GM18505 (cell line): ENCODE measurements around the gene ATP2A2.
"Not testable (repeated sequence)": the region's sequence is repeated elsewhere in the genome, so short reads cannot be mapped to it uniquely, and the experiment has no call there.

Experiments
- ATAC-seq: cut with Tn5 transposase; IDR thresholded peaks from one replicate; pipeline ENCODE4 v1.9.1; 2021; ENCODE audit not compliant: unreplicated experiment
- POLR2A ChIP-seq: IDR thresholded peaks from 4 replicates; pipeline ENCODE4 v1.6.1; 2011; ENCODE audit warnings: borderline replicate concordance; ENCODE audit not compliant: insufficient read depth, insufficient read length; ENCODE audit errors: extremely low read depth

ATP2A2 gene

DNA sequence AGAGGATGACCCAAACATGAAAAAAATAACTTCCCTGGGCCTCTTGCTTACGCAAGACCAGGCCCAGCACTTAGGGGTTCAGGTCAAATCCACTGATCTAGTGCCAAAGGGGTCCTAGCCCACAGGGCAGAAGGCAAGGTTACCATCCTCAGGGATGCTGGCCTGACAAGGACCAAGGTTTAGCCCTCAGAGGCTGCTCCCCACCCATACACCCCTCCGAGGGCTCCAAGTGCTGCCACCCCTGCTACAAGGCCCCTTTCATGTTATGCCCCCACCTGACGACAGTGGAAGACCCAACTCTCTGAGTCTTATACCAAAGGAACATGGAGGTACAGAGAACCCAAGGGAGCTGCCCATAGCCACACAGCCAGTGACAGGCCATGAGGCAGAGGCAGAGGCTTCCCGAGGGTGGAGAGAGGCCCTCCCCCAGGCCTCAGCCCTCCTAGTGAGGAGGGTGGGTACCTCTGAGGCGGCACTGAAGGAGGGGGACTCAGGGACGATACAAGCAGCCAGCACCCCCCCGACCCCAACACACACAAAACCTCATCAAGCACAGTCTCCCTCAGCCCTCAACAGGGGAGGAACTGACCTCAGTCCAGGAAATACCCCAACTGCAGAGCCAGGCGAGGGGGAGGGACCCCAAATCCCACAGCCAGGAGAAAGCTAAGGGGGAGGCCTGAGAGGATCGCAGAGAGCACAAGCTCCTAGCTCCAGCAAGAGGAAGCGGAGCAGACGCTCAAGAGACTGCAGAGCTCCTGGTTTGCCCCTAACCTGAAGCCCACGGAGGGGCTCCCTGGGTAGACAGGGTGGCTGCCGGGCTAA, 85.5 kb downstream of the ATP2A2 start:
- no peak for TF ChIP-seq POLR2A
- ATAC-seq: no peak

DNA sequence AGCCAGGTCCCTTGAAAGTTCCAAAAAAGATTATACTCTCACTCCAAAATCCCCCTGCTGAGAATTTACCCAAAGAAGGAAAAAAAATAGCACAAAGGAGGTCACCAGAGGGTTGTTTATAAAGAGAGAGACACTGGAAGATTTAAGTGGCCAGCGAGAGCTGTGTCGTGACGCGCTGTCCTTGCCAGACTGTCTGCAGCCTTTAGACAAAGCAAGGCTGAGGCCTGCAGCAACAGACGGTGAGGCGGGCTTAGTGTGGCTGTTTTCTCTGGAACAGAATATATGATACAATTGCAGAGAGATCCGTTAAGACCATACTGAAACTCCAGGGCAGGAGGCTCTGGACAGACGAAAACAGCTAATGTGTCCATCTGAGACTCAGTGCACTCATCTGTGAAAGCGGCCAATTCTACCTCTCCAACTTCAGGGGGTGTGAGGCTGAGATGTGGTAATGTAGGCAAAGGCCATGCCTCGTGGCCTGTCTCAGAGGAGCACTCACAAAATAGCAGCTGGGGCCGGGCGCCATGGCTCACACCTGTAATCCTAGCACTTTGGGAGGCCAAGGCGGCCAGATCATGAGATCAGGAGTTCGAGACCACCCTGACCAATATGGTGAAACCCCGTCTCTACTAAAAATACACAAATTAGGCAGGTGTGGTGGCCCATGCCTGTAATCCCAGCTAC, 86.3 kb downstream of the ATP2A2 start:
- no peak for ATAC-seq
- no peak for TF ChIP-seq POLR2A

DNA sequence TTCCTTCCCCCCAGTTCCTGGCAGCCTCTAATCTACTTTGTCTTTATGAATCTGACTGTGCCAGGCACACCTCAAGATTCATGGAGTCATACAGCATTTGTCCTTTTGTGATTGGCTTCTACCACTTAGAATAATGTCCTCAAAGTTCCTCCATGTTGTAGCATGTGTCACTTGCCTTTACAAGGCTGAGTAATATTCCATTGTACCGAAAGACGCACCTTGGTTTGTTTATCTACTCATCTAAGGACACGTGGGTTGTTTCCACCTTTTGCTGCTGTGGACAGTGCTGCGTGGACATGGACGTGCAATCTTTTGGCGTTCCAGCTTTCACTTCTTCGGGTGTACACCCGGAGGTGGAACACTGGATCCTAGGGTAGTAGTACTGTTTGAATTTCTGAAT, 88.9 kb downstream of the ATP2A2 start:
- no peak for TF ChIP-seq POLR2A
- no peak for ATAC-seq

DNA sequence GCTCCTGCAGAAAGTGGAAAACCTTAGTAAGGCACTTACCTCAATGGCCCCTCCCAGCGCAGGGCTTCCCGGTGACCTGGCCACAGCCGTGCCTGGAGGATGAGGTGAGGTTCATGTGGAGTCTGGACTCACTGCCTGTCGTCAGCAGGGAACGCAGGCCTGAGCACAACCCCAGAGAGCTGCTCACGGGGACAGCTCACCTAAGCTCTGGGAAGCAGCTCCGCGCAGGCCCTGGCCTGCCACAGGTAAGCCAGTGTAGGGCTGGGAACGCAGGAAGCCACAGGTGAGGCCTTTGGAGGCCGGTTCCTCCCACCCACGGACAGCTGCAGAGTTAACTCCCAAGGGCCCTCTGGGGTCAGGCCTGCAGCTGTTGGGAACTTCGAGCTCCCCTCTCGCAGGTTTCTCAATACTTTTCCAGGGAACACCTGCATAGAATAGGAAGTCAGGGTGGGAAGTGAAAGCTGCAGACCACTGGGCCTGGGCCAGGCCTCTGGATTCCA, 89.7 kb downstream of the ATP2A2 start:
- ATAC-seq: no peak
- TF ChIP-seq POLR2A: no peak

DNA sequence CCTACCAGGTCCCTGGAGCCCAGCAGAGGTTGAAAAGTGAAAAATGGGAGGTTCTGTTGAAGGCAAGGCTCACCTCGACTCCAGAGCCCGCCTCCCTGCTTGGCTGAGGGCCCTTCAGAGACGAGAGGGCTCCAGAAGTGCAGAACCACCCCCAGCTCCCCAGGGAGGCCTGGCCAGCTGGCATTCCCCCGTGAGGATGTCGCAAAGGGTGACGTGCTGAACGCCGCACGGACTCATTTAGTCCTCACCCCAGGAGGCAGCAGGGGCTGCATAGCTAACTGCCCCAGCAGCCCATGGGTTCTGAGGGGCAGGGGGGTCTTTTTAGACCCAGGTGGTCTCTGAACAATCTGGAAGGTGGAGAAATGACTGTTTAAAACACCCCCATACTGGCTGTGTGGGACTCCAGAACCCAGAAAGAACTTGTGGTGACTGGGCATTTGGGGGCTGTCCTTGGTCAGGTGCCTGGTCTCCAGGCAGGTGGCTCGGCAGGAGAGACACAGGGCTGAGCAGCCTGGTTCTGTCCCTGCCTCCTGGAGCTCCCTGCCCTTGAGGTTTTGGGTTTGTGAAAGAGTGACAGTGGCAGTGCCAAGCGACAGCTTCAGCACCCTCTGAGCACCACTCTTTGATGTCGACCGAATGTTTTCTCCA, 90.5 kb downstream of the ATP2A2 start:
- TF ChIP-seq POLR2A: no peak
- ATAC-seq: no peak

DNA sequence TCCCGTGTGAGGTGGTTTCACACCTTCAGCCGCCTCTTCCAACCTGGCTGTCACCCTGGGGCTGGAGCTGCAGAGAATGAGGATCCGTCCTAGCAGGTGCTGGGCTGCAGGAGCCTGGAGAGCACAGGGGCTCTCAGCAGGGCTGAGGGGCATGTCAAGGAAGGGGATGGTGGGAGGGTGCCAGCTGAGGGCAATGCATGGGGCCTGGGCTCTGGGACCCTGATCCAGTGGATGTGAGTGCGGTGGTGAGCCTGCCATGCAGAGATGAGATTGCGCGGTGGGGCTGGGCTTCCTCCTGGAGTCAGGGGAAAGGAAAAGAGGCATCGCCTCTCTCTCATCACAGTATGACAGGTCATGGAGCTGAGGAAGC, 91.0 kb downstream of the ATP2A2 start:
- no peak for ATAC-seq
- TF ChIP-seq POLR2A: no peak

DNA sequence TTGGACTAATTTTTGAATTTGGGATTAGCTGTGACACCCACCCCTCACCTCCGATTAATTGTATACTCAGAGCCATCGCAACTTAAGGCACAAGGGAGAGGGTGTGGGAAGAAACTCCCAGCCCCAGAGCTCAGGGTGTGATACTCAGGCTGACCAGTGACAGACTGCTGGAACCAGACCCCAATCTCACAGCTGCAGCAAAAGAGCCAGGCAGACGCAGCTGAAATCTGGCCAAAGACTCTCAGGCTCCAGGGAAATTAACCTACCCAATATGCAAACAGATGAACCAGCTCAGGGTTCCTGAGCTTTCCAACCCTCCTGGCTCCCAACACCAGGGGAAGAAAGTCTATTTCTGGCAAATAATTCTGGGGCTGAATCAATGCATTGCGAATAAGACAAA, 92.0 kb downstream of the ATP2A2 start:
- ATAC-seq: no peak
- no peak for TF ChIP-seq POLR2A

DNA sequence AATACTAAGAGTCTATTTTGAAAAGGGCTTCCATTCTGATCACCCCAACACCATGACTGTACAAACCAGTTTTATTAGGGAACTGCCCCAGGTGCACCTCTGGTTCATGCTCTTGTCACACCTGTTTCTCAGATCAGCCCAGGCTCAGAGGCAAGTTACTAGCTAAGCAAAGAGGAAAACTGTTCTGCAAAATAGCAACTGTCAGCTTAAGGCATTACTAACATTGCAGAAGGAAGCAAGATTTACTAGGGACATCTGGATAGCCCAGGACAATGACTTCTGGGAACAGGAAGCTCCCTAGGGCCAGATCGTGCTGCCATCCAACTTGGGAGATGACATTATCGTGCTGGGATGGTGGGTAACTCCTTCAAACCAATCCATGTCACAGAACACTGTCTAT, 92.4 kb downstream of the ATP2A2 start:
- ATAC-seq: no peak
- no peak for TF ChIP-seq POLR2A

DNA sequence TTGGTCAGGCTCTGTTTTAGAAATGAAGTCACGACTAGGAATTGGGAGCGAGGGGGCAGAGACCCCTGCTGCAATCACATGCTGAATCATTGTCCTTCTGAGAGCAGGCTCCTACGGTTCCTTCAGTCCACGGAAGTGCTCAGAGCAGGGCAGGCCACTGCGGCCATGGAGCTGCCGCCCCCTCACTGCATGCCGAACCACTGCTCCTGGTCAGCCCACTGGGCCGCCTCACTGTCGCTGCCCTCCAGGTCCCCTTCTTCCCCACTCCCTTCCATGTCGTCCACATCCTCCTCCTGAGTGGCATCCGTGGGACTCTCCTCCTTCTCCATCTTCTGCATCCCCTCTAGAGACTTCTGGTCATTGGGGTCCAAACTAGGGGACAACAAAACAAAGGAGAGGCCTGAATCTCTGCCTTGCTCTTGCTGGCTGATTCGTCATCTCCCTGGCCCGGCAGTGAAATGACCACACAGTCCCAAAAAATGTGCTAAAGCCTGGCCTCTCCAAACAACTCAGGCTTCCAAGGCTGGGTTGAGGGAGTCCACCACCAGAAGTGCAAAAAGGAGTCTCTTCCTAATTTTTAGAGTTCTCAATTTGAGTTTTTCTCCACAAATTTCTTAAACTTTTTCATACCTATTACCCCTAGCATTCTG, 93.0 kb downstream of the ATP2A2 start:
- no peak for TF ChIP-seq POLR2A
- ATAC-seq: no peak

DNA sequence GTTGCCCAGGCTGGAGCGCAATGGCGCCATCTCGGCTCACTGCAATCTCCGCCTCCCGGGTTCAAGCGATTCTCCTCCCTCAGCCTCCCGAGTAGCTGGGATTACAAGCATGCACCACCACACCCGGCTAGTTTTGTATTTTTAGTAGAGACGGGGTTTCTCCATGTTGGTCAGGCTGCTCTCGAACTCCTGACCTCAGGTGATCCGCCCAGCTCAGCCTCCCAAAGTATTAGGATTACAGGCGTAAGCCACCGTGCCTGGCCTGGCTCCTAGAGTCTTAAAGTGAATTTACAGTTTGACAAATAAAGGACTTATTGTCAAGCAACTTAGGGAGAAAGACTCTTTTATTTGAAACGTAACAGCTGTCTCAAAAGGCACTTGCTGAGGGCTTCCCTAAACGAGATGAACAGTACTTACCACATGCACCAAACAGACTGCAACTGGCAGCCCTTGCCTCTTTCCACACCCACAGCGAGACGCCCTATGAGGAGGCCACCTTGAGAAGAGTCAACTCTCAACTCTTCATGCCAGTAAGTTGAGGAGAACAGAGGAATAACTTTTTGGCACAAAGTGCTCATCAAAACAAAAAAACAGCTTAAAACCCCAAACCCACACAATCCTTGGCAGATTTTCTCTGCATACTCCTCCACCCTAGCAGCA, 97.2 kb downstream of the ATP2A2 start:
- not testable (repeated sequence) for ATAC-seq

DNA sequence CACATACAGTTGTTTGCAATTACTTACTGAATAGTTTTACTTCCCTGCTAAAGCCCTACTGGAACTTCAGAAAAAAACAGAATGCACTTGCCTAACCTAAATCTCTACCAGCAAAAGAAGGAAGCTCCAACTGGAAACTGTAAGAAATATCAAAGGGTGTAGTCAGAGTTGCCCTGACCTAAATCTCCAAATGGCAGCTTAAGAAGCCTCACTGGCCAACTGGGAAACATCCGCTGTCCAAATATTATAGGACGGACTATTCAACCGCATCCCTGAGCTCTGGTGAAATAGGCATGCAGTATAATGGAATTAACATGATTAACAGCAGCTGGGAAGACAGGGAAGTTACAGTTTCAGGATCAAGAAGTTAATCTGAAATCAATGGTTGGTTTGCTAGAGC, 98.2 kb downstream of the ATP2A2 start:
- no peak for TF ChIP-seq POLR2A
- ATAC-seq: no peak

DNA sequence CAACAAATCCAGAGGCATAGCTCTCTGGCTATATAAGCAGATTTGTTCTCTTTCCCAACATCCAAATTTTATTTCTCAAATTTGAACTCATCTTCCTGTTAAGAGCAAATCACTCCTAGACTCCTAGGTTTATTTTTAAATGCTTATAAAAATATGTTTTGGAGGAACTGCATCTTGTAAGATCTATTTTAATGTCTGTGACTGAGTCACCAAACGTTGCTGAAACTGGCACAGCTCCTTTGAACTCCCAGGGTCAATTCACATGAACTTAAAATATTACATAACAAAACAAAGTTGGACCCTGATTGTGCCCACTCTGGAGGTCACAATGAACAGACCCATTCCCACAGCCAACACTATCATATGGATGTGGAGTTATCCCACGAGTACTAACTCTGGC, 98.6 kb downstream of the ATP2A2 start:
- no peak for ATAC-seq
- TF ChIP-seq POLR2A: no peak

DNA sequence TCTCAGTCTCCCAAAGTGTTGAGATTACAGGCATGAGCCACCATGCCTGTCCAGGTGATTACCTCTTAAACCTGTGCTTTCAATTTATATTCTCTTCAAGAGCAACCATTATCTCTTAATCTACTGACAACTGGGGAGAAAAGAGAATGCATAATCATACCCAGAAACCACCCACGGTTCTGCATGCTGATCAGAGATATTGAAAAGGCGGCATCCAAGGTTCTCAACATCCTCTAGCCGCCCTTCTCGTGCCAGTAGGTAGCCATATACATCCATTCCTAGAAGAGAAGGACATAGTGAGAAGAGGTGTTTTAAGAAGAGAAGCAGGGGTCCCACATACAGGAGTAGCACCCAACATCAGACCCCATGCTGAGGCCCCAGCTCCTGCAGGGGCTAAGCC, 101.6 kb downstream of the ATP2A2 start:
- TF ChIP-seq POLR2A: no peak
- no peak for ATAC-seq
